ENCODE results near the gene JMJD6.

The JMJD6 gene

GRCh38 chr17:76685846-76686245, 40.6 kb downstream of the JMJD6 start:
- no peaks in the 10 kb centered on the region for H3K9me3 ChIP-seq (ENCODE audit: insufficient read depth, low read length)
- no peak for DNase-seq (ENCODE audit: low read depth, low spot score)
- H3K4me3 ChIP-seq (ENCODE audit: insufficient read length, low read depth), result no peak overlapping the region
- TF ChIP-seq ZNF274 (IDR thresholded peaks at IDR 0.05; ENCODE audit: low read depth, low read length) (no peak), SUZ12 (IDR thresholded peaks at IDR 0.05; ENCODE audit: extremely low read depth, insufficient read depth, insufficient read length) (no peak), YY1 (IDR thresholded peaks at IDR 0.05; ENCODE audit: insufficient read depth, insufficient read length) (no peak)
- no peak overlapping the region for H3K9ac ChIP-seq (ENCODE audit: insufficient read length, low read depth)
- no peaks in the 10 kb centered on the region for H3K27me3 ChIP-seq (ENCODE audit: insufficient read depth, insufficient read length)
- peaks cover 24% of the 10 kb centered on the region for H3K4me1 ChIP-seq (ENCODE audit: insufficient read depth, insufficient read length)
- H3K36me3 ChIP-seq (ENCODE audit: insufficient read depth, insufficient read length, low read length), result peaks cover 31% of the 10 kb centered on the region

GRCh38 chr17:76685366-76685765, 41.0 kb downstream of the JMJD6 start:
- DNase-seq (ENCODE audit: low read depth, low spot score), result no peak
- Histone ChIP-seq H3K4me1 (ENCODE audit: insufficient read depth, insufficient read length) (peaks cover 24% of the 10 kb centered on the region), H3K9ac (ENCODE audit: insufficient read length, low read depth) (no peak overlapping the region), H3K4me3 (ENCODE audit: insufficient read length, low read depth) (no peak overlapping the region), H3K27me3 (ENCODE audit: insufficient read depth, insufficient read length) (no peaks in the 10 kb centered on the region), H3K36me3 (ENCODE audit: insufficient read depth, insufficient read length, low read length) (peaks cover 31% of the 10 kb centered on the region), H3K9me3 (ENCODE audit: insufficient read depth, low read length) (no peaks in the 10 kb centered on the region)
- TF ChIP-seq SUZ12 (IDR thresholded peaks at IDR 0.05; ENCODE audit: extremely low read depth, insufficient read depth, insufficient read length), result no peak
- TF ChIP-seq YY1 (IDR thresholded peaks at IDR 0.05; ENCODE audit: insufficient read depth, insufficient read length), result no peak
- TF ChIP-seq ZNF274 (IDR thresholded peaks at IDR 0.05; ENCODE audit: low read depth, low read length), result no peak

- no peak overlapping the region for H3K4me3 ChIP-seq (ENCODE audit: insufficient read length, low read depth)
- H3K36me3 ChIP-seq (ENCODE audit: insufficient read depth, insufficient read length, low read length), result peaks cover 31% of the 10 kb centered on the region
- H3K4me1 ChIP-seq (ENCODE audit: insufficient read depth, insufficient read length), result peaks cover 24% of the 10 kb centered on the region
- H3K27me3 ChIP-seq (ENCODE audit: insufficient read depth, insufficient read length), result no peaks in the 10 kb centered on the region
- H3K9me3 ChIP-seq (ENCODE audit: insufficient read depth, low read length), result no peaks in the 10 kb centered on the region
- no peak for TF ChIP-seq ZNF274 (IDR thresholded peaks at IDR 0.05; ENCODE audit: low read depth, low read length)
- TF ChIP-seq SUZ12 (IDR thresholded peaks at IDR 0.05; ENCODE audit: extremely low read depth, insufficient read depth, insufficient read length), result no peak
- no peak for TF ChIP-seq YY1 (IDR thresholded peaks at IDR 0.05; ENCODE audit: insufficient read depth, insufficient read length)
- H3K9ac ChIP-seq (ENCODE audit: insufficient read length, low read depth), result no peak overlapping the region
- no peak for DNase-seq (ENCODE audit: low read depth, low spot score)
Measured at GRCh38 chr17:76684756-76685155, 41.6 kb downstream of the JMJD6 start.

- H3K27me3 ChIP-seq (ENCODE audit: insufficient read depth, insufficient read length), result no peaks in the 10 kb centered on the region
- peaks cover 31% of the 10 kb centered on the region for H3K36me3 ChIP-seq (ENCODE audit: insufficient read depth, insufficient read length, low read length)
- DNase-seq (ENCODE audit: low read depth, low spot score), result no peak
- TF ChIP-seq ZNF274 (IDR thresholded peaks at IDR 0.05; ENCODE audit: low read depth, low read length), result no peak
- peaks cover 24% of the 10 kb centered on the region for H3K4me1 ChIP-seq (ENCODE audit: insufficient read depth, insufficient read length)
- no peak overlapping the region for H3K4me3 ChIP-seq (ENCODE audit: insufficient read length, low read depth)
- no peak overlapping the region for H3K9ac ChIP-seq (ENCODE audit: insufficient read length, low read depth)
- no peaks in the 10 kb centered on the region for H3K9me3 ChIP-seq (ENCODE audit: insufficient read depth, low read length)
Measured at GRCh38 chr17:76683921-76684745, 42.3 kb downstream of the JMJD6 start.

GRCh38 chr17:76683011-76683755, 43.2 kb downstream of the JMJD6 start:
- Histone ChIP-seq H3K27me3 (ENCODE audit: insufficient read depth, insufficient read length) (no peaks in the 10 kb centered on the region), H3K9ac (ENCODE audit: insufficient read length, low read depth) (no peak overlapping the region), H3K4me3 (ENCODE audit: insufficient read length, low read depth) (no peak overlapping the region), H3K9me3 (ENCODE audit: insufficient read depth, low read length) (no peaks in the 10 kb centered on the region), H3K4me1 (ENCODE audit: insufficient read depth, insufficient read length) (peaks cover 22% of the 10 kb centered on the region), H3K36me3 (ENCODE audit: insufficient read depth, insufficient read length, low read length) (peaks cover 26% of the 10 kb centered on the region)
- DNase-seq (ENCODE audit: low read depth, low spot score), result no peak
- TF ChIP-seq ZNF274 (IDR thresholded peaks at IDR 0.05; ENCODE audit: low read depth, low read length) (no peak), SUZ12 (IDR thresholded peaks at IDR 0.05; ENCODE audit: extremely low read depth, insufficient read depth, insufficient read length) (no peak), YY1 (IDR thresholded peaks at IDR 0.05; ENCODE audit: insufficient read depth, insufficient read length) (no peak)

- TF ChIP-seq YY1 (IDR thresholded peaks at IDR 0.05; ENCODE audit: insufficient read depth, insufficient read length), result no peak
- TF ChIP-seq SUZ12 (IDR thresholded peaks at IDR 0.05; ENCODE audit: extremely low read depth, insufficient read depth, insufficient read length), result no peak
- no peak for TF ChIP-seq ZNF274 (IDR thresholded peaks at IDR 0.05; ENCODE audit: low read depth, low read length)
- Histone ChIP-seq H3K27me3 (ENCODE audit: insufficient read depth, insufficient read length) (no peaks in the 10 kb centered on the region), H3K36me3 (ENCODE audit: insufficient read depth, insufficient read length, low read length) (peaks cover 23% of the 10 kb centered on the region), H3K9ac (ENCODE audit: insufficient read length, low read depth) (no peak overlapping the region), H3K4me3 (ENCODE audit: insufficient read length, low read depth) (no peak overlapping the region), H3K4me1 (ENCODE audit: insufficient read depth, insufficient read length) (peaks cover 15% of the 10 kb centered on the region), H3K9me3 (ENCODE audit: insufficient read depth, low read length) (no peaks in the 10 kb centered on the region)
- no peak for DNase-seq (ENCODE audit: low read depth, low spot score)
Measured at GRCh38 chr17:76682296-76682695, 44.1 kb downstream of the JMJD6 start.

Data from NT2/D1 (cell line).